22Rv1 (cell line): ENCODE measurements around the gene TNIP1.

Source experiments
- CTCF ChIP-seq: fragments of 450-650 bp; IDR thresholded peaks from 2 replicates; pipeline ENCODE4 v1.5.1; 2017; ENCODE audit warnings: mild to moderate bottlenecking
- ZFX ChIP-seq: fragments of 450-650 bp; IDR thresholded peaks from 2 replicates; pipeline ENCODE4 v1.6.1; 2017; ENCODE audit warnings: antibody characterized with exemption, borderline replicate concordance

- TF ChIP-seq CTCF (no peak), ZFX (no peak)
These were observed 44.3 kb downstream of the TNIP1 start for GRCh38 chr5:151036556-151036955.
